Myocyte (in vitro differentiated cells): ENCODE results near the gene ELP2. TPM values are rescaled to one million over a fixed set of nuclear protein-coding genes. Genes with fewer than 3 reads are reported as not detected.

Experiments
- DNase-seq: peaks from one replicate; pipeline ENCODE4 v3.0.0-alpha.2; 2012; ENCODE audit warnings: low read depth
- total RNA-seq: library from RNA; depleted of rRNA; stranded (reverse); fragments of >200 nt; gene quantifications from 2 replicates; pipeline ENCODE4 v1.2.3, GENCODE V29; 2014

ELP2 gene
- total RNA-seq, 1 donor from 2014 or later: 66.3 TPM

- no peak for DNase-seq
Observed at GRCh38 chr18:36124841-36125240, 4.9 kb upstream of the ELP2 start.

GRCh38 chr18:36126668-36127067 is 3.0 kb upstream of the ELP2 start:
- DNase-seq: no peak

- no peak for DNase-seq
Observed at GRCh38 chr18:36127836-36128529, 1.7 kb upstream of the ELP2 start.

GRCh38 chr18:36128530-36128870 is 1.2 kb upstream of the ELP2 start:
- DNase-seq: peak; percentile 26

DNA sequence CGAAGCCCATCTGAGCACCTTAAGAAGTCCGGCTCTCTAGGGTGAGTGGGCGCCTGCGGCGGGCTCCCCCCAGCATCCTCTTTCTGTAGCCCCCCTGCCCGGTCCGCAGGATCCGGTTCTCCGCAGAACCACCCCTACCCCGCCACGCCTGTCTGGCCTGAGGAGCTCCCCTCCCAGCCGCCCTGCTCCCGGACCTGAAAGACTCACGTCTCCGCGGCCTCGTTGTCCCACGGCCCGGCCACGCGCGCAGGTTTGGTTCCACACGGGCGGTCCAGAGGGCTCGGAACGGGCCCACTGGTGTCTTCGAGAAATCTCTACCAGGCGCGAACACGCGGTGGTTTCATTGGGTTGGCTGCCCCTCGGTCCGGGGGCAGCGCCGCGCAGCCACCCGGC is 796 bp upstream of the ELP2 start:
- DNase-seq: no peak

DNA sequence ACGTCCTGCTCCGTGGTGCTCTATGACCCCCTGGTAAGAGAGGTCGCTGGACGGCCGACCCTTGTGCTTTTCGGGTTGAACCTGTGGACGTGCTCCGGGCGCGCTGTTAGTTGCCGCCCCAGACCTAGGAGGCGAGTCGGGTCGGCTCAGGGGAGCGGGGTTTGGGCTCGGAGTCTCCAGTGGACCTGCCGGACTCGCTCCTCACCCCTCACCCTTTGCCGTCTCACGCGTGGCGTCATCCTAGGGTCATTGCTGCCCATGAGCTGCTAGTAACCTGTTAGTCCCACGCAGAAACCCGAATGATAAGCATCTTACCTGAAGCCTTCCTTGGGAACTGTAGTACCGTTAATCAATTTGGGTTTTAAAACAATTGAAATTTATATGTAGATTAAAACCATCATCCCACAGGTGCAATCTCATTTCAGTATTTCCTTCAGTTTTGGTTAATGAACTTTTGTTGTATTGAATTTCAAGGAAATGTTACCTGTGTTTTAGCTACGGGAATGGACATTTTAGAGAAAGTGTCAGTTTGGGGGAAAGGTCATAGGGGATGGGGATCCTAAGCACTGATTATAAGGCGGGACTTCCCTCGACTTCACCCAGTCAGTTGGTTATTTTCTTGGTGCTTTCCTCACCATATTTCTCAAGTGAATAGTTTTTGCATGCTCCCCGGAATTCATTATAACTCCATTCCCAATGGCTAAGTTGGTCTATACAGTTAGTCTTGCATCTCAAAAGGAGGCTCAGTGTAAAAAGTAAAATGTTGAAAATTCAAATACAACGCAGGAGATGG is 536 bp downstream of the ELP2 start:
- no peak for DNase-seq

DNA sequence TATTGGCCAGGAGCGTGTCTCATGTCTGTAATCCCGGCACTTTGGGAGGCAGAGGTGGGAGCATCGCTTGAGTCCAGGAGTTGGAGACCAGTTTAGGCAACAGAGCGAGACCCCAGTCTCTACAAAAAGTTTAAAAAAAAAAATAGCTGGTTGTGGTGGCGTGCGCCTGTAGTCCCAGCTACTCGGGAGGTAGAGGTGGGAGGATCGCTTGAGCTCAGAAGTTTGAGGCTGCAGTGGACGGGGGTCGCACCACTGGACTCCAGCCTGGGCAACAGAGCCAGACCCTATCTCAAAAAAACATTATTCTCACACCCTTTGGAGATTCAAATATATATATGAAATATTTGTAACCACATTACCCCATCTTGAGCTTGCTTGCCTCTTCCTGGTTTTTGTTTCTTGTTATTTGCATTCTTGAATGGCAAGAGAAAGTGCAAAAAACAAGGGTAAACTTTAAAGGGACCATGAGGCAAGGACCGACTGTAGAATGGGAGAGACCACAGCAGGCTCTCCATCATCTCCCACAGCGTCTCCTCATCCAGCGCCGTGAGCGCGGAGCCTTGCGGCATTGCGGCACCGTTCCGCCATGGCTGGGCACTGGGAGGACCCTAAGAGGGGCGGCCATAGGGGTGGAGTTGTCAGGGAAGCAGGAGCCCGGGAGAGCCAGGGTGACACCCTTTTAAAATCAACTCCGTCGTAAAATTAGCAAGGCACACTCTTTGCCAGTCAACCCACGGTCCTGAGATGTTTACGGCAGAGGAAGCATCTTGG is 1.4 kb downstream of the ELP2 start:
- no peak for DNase-seq

DNA sequence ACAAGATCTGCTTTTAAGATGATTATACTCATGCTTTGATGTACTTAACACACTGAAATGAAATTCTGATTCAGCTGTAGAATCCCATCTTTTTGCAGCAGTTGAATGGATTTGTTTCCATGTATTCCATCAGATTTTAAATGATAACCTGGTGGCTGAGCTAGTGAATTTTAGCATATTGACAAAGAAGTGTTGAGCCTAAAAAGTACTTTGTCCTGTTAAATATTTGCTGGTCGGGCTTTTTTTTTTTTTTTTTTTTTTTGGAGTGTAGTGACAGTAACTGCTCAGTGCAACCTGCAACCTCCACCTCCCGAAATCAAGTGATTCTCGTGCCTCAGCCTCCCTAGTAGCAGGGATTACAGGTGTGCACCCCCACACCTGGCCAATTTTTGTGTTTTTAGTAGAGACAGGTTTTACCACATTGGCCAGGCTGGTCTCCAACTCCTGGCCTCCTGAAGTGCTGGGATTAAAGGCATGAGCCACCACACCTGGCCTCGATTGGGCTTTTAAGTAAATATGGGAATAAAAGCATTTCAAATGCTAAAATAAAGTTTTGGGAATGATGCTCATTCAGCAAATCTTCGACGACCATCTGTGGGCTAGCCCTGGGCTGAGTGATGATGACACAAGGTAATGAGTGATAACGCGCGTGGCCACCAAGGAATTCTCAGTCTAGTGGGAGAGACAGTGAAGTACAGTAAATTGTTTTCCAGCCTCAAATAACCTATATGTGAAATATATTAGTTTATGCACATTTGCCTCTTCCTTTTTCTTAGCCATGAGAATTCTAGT is 2.2 kb downstream of the ELP2 start:
- no peak for DNase-seq

DNA sequence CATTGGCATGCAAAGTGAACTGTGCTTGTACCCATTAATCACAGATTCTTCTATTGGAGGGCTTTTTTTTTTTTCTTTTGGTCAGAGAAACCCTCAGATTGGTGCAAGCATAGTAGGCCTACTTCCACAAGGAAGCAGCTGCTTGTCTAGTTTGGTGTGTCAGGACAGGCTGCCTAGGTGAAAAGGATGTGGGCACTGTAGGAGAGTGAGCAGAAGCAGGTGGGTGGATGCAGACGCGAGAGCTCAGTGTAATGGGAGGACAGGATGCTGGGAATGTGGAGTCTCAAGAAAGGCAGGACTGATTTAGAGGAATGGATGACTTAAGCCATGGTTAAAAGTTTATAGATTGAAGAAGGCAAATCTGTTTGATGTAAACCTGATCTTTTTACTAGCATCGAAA is 3.1 kb downstream of the ELP2 start:
- DNase-seq: no peak

DNA sequence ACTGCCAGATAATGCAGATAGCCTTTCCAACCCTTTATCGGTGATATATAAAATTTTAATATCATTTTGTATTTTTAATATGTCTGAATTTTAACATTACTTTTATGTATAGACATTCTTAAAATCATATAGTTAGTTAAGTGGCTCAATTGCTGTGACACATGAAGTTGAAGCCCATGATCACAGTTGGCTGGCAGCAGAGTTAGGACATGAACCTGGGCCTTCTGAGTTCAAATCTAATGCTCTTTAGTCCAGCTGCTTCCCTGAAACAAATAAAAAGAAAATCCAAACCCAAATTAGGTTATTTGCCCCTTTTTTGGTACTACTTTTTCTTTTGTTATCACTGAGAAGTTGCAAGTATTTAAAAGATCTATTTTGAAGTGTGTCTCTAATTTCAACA is 5.6 kb downstream of the ELP2 start:
- no peak for DNase-seq

GRCh38 chr18:36139245-36139644 is 9.5 kb downstream of the ELP2 start:
- DNase-seq: no peak

DNA sequence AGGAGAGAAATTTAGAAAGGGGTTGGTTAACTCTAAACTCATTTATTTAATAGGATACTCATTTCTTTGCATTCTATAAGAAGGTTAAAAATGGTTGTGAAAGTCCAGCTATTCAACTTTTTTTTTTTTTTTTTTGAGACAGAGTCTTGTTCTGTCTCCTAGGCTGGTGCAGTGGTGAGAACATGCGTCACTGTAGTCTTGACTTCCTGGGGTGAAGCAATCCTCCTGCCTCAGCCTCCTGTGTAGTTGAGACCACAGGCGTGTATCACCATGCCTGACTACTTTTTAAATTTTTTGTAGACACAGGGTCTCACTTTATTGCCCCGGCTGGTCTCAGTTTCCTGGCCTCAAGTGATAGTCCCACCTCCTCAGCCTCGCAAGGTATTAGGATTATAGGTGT is 11.9 kb downstream of the ELP2 start:
- no peak for DNase-seq

- no peak for DNase-seq
Observed at GRCh38 chr18:36142751-36143150, 13.1 kb downstream of the ELP2 start.

- DNase-seq: no peak
Observed at GRCh38 chr18:36143391-36143790, 13.7 kb downstream of the ELP2 start.

- no peak for DNase-seq
Observed at GRCh38 chr18:36149514-36150289, 20.0 kb downstream of the ELP2 start.

- peak; percentile 71 for DNase-seq
Observed at GRCh38 chr18:36152781-36153180, 23.1 kb downstream of the ELP2 start.

DNA sequence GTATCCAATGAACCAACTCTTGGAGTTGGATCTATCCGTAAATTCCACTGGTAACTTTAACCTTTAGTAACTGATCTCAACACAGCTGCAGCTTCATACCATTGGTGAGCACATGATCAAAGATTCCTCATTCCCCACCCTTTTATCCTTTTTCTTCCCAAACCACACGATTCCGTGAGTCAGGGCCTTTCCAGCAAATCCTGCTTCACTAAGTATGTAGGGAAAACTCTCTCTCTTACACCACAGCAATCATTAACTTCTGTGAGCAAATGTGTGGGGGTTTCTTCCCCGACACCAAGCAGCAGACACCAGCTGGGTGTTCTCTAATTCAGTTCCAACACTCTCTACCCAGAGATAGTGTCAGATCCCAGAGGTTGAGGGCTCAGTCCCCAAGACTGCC is 23.5 kb downstream of the ELP2 start:
- DNase-seq: peak; percentile 94

DNA sequence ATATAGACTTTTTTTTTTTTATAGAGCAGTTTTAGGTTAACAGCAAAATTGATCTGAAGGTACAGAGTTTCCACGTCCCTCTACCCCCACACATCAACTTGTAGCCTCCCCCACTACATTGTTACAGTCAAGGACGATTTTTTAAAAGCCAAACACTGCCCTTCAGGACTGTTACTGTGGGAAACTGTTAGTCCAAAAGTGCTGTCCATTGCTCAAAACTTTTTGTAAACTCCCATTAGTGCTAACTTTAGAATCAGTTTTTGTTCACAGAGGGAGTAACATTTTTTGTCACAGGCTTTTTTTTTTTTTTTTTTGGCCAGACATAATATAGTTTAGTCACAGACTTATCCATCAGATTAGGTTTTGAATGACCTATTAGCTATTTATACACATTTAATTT is 24.1 kb downstream of the ELP2 start:
- peak; percentile 39 for DNase-seq

- DNase-seq: no peak
Observed at GRCh38 chr18:36155851-36156757, 26.4 kb downstream of the ELP2 start.

GRCh38 chr18:36157441-36157840 is 27.7 kb downstream of the ELP2 start:
- DNase-seq: no peak
